ENCODE measurements around the gene VSTM2A. TPM values are rescaled to one million over a fixed set of nuclear protein-coding genes. Genes with fewer than 3 reads are reported as not detected.

VSTM2A gene
- total RNA-seq = not detected in 2 replicates

GRCh38 chr7:54541669-54542625 lies at the start of gene VSTM2A:
Gene VSTM2A (plus strand): TSS chr7:54542375. CDS start chr7:54542731, 356 bp downstream.

Other genes starting within 250 kb of the VSTM2A start
- gene SEC61G, start 216.8 kb downstream of the VSTM2A start, total RNA-seq = 177 and 180 TPM in 2 replicates

All from dermis lymphatic vessel endothelial cell (primary cell).